Adrenal gland (tissue), 12 donors: ENCODE data around the gene MBD2. TPM values are rescaled to one million over a fixed set of nuclear protein-coding genes. Genes with fewer than 3 reads are reported as not detected.
A peak's percentile ranks its signal among the peaks of the same experiment; 100 is the strongest.

ENCODE experiments used
- DNase-seq, 7 donors: peaks; one replicate each; pipeline ENCODE4 v3.0.0-alpha.2; 2019 to 2020
- H3K27ac ChIP-seq, 5 donors: fragments of 200-600 bp; sonication (generic) in 4 of 5; 1 replicate in 3 of 5; 2 replicates in 2 of 5; pipeline versions ENCODE4 v1.5.1 to v1.8.0; 2016 to 2020; ENCODE audit warnings: mild to moderate bottlenecking in 1 of 5
- H3K27me3 ChIP-seq: fragments of 200-600 bp; 2 replicates; pipeline ENCODE4 v1.8.0; 2021
- H3K36me3 ChIP-seq, 2 donors: fragments of 200-600 bp; replicated peaks in 1 of 2; 1 replicate in 1 of 2; 2 replicates in 1 of 2; pipeline versions ENCODE4 v1.5.1 to v1.8.0; 2018 to 2022
- H3K4me1 ChIP-seq, 2 donors: fragments of 200-600 bp; replicated peaks in 1 of 2; 1 replicate in 1 of 2; 2 replicates in 1 of 2; pipeline versions ENCODE4 v1.5.1 to v1.8.0; 2018 to 2021
- H3K4me3 ChIP-seq, 4 donors: fragments of 200-600 bp; sonication (generic) in 3 of 4; one replicate each; pipeline ENCODE4 v1.5.1; 2016 to 2018
- H3K9me3 ChIP-seq, 3 donors: fragments of 200-600 bp; sonication (generic) in 1 of 3; replicated peaks in 1 of 3; 1 replicate in 2 of 3; 2 replicates in 1 of 3; pipeline versions ENCODE4 v1.5.1 to v1.8.0; 2016 to 2021
- CTCF ChIP-seq, 6 experiments: fragments of 450-650 bp in 4 of 6; fragments of 200-600 bp in 2 of 6; sonication (generic) in 1 of 6; IDR thresholded peaks; 1 replicate in 5 of 6; 2 replicates in 1 of 6; pipeline versions ENCODE4 v1.5.1 to v1.8.0; 2016 to 2021; ENCODE audit warnings: antibody characterized with exemption in 6 of 6, mild to moderate bottlenecking in 2 of 6, moderate library complexity in 1 of 6
- POLR2A ChIP-seq, 2 donors: fragments of 450-650 bp; IDR thresholded peaks; one replicate each; pipeline ENCODE4 v1.6.1; 2017; ENCODE audit warnings: antibody characterized with exemption in 2 of 2, mild to moderate bottlenecking in 2 of 2, moderate library complexity in 1 of 2
- WGBS, 4 donors: extraction: QIAGEN DNeasy Blood & Tissue Kit in 2 of 4; methylation state at CpG; one replicate each; pipeline versions ENCODE4 v1.1.5 to v1.1.7; 2013 to 2017; 5-methylcytosine and 5-hydroxymethylcytosine counted together
- intact Hi-C, 2 donors: fragments of 100-400 bp; cut with DNase I; formaldehyde crosslinking; loops; one replicate each; pipeline versions ENCODE4 v1.14.1 to v1.15.0; 2022 to 2023
- polyA plus RNA-seq, 3 donors: library from polyadenylated mRNA; stranded (reverse); fragments of 200-250 nt in 2 of 3; fragments of 350-450 nt in 1 of 3; fragmentation: Illumina TruSeq in 1 of 3; extraction: RNeasy Lipid Tissue Mini Kit (QIAGEN cat#74804) in 1 of 3; gene quantifications; one replicate each; pipeline ENCODE4 v1.2.3, GENCODE V29; 2013 to 2014
- total RNA-seq, 9 donors: library from RNA; depleted of rRNA in 4 of 9; stranded (reverse); fragments of >200 nt in 4 of 9; fragments of 120-200 nt in 1 of 9; fragmentation: NEBNext Ultra II Directional in 1 of 9; extraction: Animal tissue kit (Norgen Biotek cat#: 25700) in 1 of 9; gene quantifications; one replicate each; pipeline versions ENCODE4 v1.1.0 to v1.2.4, GENCODE V29; 2013 to 2023
- donor health status: healthy with polysubstance abuse.
- donor health status: Bipolar disorder and iron deficiency.
- donor health status: DM: yes; HTN: yes; CAD: no.
- donor health status: DM: no; HTN: no; CAD: no.
- donor health status: DM: no; HTN: no; CAD: no.
- donor health status: DM: yes; HTN: yes; CAD: no.

The MBD2 gene
- total and polyA plus RNA-seq, 12 donors = 13.5 to 70.8 (median 30.1) TPM

GRCh38 chr18:54257015-54257414 is 32.5 kb upstream of the MBD2 start:
- H3K27me3 ChIP-seq = no peaks in the 10 kb centered on the region
- no peak for DNase-seq
- H3K9me3 ChIP-seq = no peaks in the 10 kb centered on the region
- intact Hi-C loops = no loop called here
- no peak overlapping the region for H3K27ac ChIP-seq
- H3K4me1 ChIP-seq = peaks cover 6 to 15% of the 10 kb centered on the region in 2 donors
- WGBS, 4 donors = 47 to 60% (median 55%) methylated on average over 2 of the region's 2 CpGs
- TF ChIP-seq CTCF (IDR thresholded peaks at IDR 0.05) = no peak
- no peak for TF ChIP-seq POLR2A (IDR thresholded peaks at IDR 0.05)
- no peak overlapping the region for H3K4me3 ChIP-seq
- H3K36me3 ChIP-seq = no peaks in the 10 kb centered on the region

- intact Hi-C loops = no loop called here
- H3K27ac ChIP-seq = no peak overlapping the region
- H3K36me3 ChIP-seq = no peaks in the 10 kb centered on the region
- H3K27me3 ChIP-seq = no peaks in the 10 kb centered on the region
- 73 to 87% (median 80%) methylated on average over 1 of the region's 1 CpG for WGBS, 4 donors
- H3K4me3 ChIP-seq = no peak overlapping the region
- peaks cover 6 to 28% of the 10 kb centered on the region in 2 donors for H3K4me1 ChIP-seq
- TF ChIP-seq POLR2A (IDR thresholded peaks at IDR 0.05) = no peak
- no peak for TF ChIP-seq CTCF (IDR thresholded peaks at IDR 0.05)
- no peaks in the 10 kb centered on the region for H3K9me3 ChIP-seq
- DNase-seq = no peak
Observed at GRCh38 chr18:54255141-54255540, 30.7 kb upstream of the MBD2 start.

- TF ChIP-seq POLR2A (IDR thresholded peaks at IDR 0.05) (no peak), CTCF (IDR thresholded peaks at IDR 0.05) (no peak)
- peaks cover 6 to 28% of the 10 kb centered on the region in 2 donors for H3K4me1 ChIP-seq
- WGBS, 4 donors = 34 to 41% (median 34%) methylated on average over 10 of the region's 10 CpGs
- no peaks in the 10 kb centered on the region for H3K27me3 ChIP-seq
- no peaks in the 10 kb centered on the region for H3K9me3 ChIP-seq
- H3K36me3 ChIP-seq = no peaks in the 10 kb centered on the region
- H3K4me3 ChIP-seq = peak overlapping the region in 1 of 4 donors; percentile 9
- intact Hi-C loops = no loop called here
- no peak overlapping the region for H3K27ac ChIP-seq
- peak in 1 of 7 donors; percentile 38 for DNase-seq
Observed at GRCh38 chr18:54254265-54254758, 29.8 kb upstream of the MBD2 start.

- Histone ChIP-seq H3K4me3 (no peak overlapping the region), H3K9me3 (no peaks in the 10 kb centered on the region), H3K36me3 (no peaks in the 10 kb centered on the region), H3K27me3 (no peaks in the 10 kb centered on the region), H3K27ac (peak overlapping the region in 2 of 5 donors; percentile 15 to 37), H3K4me1 (peaks cover 6 to 28% of the 10 kb centered on the region in 2 donors)
- 25 to 43% (median 40%) methylated on average over 4 of the region's 4 CpGs for WGBS, 4 donors
- no peak for TF ChIP-seq CTCF (IDR thresholded peaks at IDR 0.05)
- TF ChIP-seq POLR2A (IDR thresholded peaks at IDR 0.05) = no peak
- intact Hi-C loops = no loop called here
- DNase-seq = no peak
Observed at GRCh38 chr18:54251606-54252390, 27.3 kb upstream of the MBD2 start.
